Activated T-cell treated with anti-CD3 and anti-CD28 coated beads for 24 hours (primary cell): ENCODE results near the gene PIP4K2A.
"Not testable (repeated sequence)": the region's sequence is repeated elsewhere in the genome, so short reads cannot be mapped to it uniquely, and the experiment has no call there.

Experiments
- DNase-seq: peaks from one replicate; pipeline ENCODE4 v3.0.0-alpha.2; 2020; ENCODE audit warnings: low read depth

Gene PIP4K2A

DNA sequence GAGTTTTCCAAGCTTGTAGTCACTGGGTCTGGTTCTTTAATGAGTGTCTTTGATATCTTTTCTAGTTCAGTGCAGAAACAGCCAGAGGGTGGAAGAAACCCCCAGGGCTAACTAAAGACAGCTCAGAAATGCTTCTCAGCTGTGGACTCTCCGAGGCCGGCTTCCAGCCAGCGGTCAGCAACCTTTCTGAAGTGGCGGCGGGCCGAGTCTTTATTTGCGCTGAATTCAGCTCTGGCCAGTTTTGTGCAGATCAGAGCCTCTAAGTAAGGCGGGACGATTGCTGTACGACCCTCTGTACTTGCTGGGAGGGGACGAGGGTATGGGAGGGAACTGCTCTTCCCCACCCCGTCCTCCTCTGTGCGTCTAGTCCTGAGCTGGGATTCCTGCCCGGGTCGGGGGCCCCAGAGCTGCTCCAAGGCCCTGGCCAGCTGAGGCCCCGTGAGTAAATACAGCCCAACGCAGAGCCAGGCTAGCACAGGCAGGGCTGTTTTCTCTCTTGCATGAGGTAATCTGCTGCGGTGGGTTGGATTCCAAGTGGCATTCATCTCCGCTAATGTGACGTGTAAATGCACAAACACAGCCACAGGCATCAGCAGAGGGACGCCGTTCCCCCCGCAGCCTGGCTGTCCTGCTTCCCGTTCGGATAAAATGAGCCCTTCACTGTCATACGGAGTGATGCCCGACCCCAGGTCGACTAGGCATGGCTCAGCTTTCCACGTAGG is 159.8 kb downstream of the PIP4K2A start:
- no peak for DNase-seq

DNA sequence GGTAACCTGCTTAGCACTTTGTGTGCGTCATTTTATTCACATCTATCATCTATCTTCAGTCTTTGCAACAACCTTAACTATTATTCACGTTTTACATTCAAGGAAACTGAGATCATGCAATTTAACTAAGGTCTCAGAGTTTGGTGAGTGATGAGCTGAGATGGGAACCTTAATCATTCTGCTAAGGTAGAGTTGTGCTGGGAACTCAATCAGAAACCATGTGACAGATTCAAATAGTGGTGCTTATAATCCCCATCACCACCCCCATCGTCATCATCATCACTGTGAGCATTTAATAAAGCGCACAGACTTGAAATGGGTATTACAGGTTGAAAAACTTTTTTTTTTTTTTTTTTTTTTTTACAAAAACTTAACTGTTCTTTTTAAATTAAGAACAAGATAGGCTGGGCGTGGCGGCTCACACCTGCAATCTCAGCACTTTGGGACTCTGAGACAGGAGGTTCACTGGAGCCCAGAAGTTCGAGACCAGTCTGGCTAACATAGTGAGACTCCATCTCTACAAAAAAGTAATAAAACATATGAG is 160.9 kb downstream of the PIP4K2A start:
- no peak for DNase-seq

DNA sequence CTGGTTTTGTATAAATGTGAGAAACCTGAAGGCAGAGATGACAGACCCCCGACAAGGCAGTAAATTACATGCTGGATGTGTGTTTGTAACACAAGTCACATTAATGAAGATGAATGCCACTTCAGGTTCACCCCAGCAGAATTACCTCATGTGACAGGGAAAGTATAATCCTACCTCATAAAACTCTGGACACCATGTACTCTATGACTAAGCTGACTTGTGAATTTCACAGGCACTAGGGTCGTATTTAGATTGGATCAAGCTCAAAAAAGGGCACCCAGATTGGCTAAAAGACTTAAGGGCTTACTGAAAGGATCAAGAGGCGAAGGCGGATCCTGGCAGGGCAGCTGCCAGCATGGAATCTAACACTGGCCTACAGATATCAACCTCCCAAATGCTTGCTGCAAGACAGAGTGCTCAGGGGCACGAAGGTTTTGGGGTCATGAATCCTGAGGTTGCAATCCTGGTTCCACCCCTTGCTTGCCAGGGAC is 161.4 kb downstream of the PIP4K2A start:
- no peak for DNase-seq

DNA sequence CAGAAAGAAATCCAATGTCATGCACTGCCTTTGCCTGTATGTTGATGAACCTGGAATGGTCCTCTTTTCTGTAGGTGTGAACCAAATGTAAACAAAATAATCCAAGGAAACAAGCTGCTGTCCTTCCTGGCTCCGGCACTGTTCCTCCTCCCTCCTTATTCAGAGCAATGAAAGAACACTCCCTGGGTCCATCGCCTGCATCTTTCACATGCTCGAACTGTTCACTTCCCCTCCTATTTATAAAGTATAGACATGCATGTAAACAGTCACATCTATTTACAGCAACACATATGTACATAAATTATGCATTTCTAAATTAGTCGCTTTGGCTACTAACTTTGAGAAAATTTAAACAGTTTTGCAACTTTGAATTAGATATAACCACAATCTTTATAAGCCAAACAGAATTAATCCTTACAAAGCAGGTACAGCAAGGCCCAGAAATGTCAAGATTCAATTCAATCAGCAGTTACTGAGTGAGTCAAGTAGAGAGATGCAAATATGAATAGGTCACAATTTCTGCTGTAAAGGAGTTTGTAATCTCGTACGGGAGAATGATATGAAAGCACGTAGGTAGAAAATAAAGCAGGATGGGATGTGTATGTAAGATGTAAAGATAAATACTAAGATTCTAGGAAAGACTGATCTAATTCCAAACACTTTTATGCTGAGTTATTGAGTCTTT is 162.6 kb downstream of the PIP4K2A start:
- no peak for DNase-seq

DNA sequence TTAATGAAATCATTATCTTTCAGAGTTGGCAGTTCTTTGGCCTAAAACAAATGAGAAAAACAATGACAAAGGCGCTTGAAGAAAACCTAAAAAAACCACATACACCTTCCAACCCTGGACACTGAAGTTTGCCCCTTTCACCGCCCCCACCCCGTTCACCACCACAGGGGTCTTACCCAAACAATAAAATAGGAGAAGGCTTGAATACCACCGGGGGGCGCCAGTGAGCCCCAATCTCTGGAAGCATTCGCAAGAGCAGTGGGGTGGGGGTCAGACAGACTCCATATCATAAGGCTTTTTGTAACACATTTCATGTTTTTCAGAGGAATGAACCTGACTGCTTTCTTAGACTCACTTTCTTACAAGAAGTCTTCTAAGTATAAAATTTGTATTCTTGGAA is 163.6 kb downstream of the PIP4K2A start:
- peak; percentile 51 for DNase-seq

DNA sequence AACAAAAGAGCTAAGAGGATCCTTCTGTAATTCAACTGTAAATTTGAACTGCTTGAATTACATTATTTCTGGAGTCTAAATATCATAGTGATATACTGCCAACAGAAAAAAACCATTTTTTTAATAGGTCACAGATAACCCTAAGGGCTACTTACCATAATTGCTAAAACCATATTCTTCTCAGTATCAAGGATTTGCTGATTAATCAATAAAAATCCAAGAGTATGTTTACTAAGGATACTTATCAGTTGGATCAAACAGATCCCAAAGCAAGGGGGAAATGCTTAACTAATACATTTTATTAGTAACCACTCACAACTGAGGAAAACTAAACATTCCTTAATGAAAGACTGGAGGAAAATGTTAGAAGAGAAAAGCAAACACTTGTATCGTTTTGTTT is 166.0 kb downstream of the PIP4K2A start:
- no peak for DNase-seq

DNA sequence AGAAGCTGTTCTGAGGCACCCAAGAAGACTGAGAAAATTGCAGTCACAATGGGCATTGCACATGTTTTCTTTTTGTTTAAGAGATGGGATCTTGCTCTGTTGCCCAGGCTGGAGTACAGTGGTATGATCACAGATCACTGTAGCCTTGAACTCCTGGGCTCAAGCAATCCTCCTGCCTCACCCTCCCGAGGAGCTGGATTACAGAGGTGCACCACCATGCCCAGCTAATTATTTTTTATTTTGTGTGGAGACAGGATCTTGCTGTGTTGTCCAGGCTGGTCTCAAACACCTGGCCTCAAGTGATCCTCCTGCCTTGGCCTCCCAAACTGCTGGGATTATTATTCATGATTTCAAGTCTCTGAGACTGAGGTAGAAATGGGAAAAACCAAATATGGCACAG is 168.7 kb downstream of the PIP4K2A start:
- DNase-seq, result no peak

DNA sequence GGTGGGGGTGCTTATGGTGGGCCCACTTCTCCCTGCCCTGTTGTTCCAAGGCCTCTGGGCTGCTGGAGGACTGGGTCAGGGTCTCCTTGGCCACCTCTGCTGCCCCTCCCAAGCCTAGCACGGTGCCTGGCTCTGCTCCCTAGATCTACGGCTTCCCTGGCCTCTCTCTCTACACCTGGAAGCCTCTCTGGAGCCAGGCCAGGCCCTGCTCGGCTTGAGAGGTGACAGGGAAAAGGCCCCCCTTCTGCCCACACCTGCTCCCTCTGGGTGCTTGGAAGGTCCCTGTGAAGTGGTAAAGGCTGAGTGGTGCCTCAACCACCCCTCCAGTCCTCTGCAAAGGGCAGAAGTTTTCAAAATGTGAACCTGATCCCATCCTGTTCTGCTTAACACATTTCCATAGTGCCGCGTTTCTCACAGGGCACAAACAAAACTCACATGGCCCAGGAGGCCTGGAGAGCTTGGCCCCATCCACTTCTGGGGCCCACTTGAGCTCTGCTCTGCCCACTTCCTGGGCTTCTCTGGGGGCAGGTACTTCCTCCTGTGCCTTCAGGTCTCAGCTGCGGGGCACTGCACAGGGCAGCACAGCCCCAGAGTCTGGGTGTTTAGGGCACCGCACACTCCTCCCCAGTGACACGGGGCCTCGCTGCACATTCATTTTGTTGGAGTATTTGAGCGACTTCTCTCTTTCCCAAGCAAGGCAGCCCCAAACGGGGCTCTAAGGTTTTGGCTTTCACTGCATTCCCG is 169.9 kb downstream of the PIP4K2A start:
- DNase-seq, result no peak

DNA sequence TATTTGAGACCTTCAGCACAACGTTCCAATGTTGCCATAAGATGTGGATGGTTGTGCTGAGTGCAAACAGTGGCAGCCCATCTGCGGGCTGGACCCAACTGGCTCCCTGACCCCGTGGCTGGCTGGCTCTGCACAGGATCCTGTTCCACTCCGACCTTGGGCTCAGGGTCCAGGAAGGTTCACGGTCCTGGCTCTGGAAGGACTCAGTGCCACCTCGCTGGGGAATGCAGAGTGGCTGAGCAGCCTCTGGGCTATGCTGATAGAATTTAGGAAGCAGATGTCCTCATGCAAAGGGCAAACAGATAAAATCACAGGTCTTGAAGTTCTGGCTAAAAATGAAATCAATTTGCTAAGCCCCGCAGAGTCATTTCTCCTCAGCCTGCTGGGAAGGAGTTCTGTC is 171.6 kb downstream of the PIP4K2A start:
- no peak for DNase-seq

DNA sequence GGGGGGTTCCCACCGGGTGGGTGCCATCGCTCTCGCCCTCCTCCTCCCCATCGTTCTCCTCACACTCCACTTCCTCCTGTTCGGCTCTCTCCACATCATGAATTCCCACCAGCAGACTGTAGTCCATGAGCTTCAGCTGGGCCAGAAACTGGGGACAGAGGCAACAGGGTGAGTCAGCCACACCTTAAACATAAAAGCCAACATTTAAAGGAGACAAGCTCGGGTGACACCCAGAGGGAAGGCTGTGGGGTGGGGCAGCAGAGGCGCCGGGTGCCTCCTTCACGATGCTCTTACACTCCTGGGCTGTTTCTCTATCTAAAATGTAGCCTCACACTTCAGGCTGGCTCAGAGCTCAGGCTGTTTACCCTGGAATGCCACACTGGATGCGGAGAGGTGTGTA is 172.5 kb downstream of the PIP4K2A start:
- DNase-seq, result no peak

DNA sequence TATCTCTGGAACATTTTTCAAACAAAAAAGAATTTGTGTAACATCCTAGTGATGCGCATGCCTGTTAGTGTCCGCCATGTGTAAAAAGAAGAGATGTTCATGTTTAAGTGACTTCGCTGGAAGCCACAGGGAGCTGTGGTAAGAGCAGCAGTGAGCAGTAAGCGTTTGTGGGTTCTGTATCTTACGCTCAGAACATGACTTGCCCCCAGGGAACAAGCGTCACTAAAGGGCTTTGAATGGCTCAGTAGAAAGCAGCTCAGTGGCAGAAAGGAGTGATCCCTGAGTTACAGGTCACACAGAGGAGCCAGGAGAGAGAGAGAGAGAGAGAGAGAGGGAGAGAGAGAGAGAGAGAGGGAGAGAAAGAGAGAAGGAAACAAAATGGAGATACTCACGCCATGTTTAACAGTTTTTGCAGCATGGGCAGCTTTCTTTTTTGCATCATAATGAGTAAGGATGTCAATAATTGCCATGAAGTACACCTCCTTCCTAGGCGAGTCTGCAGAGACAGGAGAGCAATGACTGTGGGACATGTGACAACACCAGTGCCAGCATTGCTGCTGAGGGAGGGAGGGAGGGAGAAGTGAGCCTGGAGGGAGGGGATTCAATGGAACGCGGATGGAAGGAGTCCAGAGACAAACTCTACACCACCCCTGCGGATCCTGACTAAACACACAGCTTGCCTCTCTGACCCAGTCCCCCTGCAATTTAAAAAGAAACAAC is 174.6 kb downstream of the PIP4K2A start:
- no peak for DNase-seq

DNA sequence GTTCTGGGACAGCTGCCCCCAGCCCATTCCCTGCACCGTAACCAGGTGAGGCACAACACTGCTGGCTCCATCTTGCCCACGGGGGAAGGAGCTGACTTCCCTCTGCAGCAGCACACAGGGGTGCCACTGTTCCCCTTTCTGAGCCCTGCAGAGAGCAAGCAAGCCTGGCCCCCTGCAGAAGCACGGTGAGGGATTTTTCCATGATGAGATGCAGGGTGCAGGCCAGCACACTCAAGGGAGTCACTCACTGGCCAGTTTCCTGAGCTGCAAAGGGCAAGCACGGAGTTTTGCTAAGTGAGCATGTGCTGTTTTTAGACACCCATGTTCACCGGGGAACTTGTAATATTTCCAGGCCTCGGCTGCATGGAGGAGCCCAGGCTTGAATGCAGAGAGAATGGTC is 176.6 kb downstream of the PIP4K2A start:
- DNase-seq, result no peak

DNA sequence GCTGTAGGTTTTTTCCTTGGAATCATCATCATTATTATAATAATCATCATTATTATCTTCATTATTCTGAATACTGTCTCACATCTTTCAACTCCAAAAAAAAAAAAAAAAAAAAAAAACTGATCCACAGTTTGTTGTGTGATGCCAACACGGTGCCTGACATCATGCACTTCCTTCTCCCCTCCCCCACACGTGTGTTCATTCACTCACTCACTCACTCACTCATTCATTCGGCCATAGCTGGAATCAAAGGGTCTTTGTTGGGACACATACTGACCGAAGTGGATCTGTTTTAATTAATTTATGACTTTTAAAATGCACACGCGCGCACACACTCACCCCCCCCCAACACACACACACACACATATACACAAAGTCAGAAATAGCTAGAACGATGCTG is 177.8 kb downstream of the PIP4K2A start:
- DNase-seq, result no peak

DNA sequence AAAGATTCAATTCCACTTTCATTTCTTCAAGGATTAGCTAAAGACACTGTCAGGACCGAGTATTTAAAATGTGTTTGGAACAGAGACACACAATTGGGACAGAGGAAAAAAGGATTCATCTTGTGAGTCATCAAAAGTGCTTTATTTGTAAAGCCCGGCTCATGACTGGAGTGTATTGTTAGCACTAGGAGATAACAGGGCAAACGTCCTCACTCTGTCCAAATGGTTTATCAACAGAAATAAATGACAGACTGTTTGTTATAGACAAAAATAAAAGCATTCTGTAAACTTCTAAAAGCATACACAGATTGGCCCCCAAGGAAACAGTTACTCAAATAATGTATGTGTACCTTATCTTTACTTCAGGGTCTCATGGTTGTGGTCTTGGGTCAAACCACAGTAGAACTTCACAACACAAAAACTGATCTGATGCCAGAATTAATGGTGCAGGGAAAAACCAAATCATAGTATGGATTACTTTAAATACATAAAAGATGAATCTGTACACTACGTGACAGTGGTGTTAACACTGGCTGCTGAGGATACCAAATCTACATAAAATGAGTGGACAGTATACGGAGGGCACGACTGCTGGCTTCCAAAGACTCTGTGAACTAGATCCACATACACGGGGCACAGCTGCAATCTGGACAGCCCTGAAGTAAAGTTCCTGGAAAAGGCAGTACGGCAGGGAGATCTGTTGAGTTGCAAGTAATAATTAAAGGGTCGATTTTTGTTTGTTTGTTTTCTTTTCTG is 179.4 kb downstream of the PIP4K2A start:
- DNase-seq, result no peak

DNA sequence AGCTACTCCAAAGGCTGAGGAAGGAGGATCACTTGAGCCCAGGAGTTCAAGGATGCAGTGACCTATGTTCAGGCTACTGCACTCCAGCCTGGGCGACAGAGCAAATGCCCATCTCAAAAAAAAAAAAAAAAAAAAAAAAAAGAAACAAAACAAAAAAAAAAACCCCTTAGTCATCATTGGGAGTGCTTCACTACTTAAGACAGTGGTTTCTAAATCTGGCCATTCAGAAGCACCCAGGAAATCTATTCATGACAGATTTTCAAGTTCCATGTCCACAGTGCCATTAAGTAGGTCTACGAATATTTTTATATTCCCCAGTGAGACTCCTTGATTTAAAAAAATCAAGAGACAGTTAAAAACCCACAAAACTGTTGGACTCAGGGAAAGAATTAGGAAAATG is 182.9 kb downstream of the PIP4K2A start:
- DNase-seq, result no peak

DNA sequence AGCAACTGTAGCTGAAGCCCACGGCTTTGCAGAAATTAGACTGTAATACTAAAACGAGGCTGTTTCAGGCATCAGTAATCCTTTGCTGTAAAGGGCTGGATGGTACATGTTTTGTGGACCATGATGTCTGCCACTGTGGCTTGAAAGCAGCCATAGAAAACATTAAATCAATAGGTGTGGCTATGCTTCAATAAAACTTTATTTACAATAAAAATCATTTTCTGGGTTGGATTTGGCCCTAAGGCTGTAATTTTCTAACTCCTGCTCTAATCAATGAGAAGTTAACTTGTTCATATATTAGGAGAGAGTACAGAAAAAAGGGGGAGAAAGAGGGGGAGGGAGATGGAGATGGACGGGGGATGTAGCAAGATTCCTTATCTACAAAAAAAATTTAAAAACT is 183.4 kb downstream of the PIP4K2A start:
- DNase-seq, result no peak

DNA sequence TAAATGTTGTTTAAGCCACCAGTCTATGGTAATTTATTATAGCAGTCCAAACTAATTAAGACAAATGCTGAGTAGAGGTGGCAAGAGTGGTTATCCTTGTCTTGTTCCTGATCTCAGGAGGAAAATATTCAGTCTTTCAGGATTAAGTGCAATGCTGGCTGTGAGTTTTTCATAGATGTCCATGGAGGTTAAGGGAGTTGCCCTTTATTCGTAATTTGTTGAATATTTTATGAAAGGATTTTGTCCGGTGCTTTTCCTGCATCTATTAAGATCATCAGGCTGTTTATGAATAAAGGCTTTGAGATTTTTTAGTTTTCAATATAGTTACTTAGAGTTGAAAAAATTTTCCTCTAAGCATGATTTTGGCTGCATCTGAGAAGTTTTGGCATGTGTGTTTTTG is 186.9 kb downstream of the PIP4K2A start:
- no peak for DNase-seq

DNA sequence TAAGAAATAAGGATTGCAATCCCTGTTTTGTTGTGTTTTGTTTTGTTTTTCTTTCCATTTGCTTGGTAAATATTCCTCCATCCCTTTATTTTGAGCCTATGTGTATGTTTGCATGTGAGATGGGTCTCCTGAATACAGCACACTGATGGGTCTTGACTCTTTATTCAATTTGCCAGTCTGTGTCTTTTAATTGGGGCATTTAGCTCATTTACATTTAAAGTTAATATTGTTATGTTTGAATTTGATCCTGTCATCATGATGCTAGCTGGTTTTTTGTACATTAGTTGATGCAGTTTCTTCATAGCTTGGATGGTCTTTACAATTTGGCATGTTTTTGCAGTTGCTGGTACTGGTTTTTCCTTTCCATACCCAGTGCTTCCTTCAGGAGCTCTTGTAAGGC is 190.0 kb downstream of the PIP4K2A start:
- not testable (repeated sequence) for DNase-seq

DNA sequence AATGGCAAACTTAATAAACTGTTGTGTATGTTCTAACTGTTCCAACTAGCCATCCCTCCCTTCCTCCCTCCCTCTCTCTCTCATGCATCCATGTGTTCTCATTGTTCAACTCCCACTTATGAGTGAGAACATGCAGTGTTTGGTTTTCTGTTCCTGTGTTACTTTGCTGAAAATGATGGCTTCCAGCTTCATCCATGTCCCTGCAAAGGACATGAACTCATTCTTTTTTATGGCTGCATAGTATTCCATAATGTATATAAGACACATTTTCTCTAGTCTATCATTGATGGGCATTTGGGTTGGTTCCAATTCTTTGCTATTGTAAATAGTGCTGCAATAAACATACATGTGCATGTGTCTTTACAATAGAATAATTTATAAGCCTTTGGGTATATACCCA is 193.7 kb downstream of the PIP4K2A start:
- not testable (repeated sequence) for DNase-seq

DNA sequence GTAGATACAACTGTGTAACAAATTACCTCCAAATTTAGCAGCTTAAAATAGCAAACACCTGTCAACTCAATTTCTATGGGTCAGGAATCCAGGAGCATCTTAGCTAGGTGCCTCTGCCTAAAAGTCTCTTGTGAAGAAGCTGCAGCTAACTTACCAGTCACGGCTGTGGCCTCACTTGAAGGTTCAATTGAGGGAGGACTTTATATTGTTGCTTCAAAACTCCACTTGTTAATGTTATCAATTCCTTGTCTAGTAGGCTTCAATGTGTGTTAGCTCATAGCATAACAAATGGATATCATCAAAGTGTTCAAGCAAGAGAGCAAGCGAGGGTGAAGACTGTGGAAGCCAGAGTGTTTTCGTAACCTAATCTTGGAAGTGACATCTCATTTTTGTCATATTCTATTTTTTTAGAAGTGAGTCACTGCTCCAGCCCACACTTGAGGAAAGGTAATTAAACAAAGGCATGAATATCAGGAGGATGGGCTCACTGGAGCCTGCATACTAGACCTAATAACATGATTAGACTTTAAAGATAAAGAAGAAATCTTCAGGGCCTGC is 196.1 kb downstream of the PIP4K2A start:
- DNase-seq, result no peak

DNA sequence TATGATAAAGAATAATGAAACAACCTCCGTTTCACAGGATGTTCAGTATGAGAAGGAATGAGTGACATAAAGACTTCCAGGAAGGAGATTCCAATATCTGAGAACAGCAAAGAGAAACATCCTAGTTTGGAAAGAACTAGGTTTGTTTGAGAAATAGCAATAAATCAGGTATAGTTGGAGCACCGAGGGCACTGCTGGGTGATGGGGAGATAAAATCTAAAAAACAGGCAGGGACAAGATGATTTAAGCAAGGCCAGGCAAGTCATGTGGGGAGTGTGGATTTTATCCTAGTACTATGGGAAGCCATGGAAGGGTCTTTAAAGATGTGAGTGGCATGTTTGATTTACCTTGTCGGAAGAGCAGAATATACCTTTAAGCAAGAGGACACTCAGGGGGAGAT is 199.4 kb downstream of the PIP4K2A start:
- DNase-seq, result no peak
